PC-3 (cell line): Measurements from ENCODE around the gene TRAF3IP3. TPM values are rescaled to one million over a fixed set of nuclear protein-coding genes. Genes with fewer than 3 reads are reported as not detected.

Experiments
- ATAC-seq: fragments of 200-7000 bp; cut with Tn5 transposase; 2 replicates; pipeline ENCODE4 v1.9.1; 2020; ENCODE audit warnings: mild to moderate bottlenecking, moderate library complexity
- BruUV-seq: library from RNA; stranded (reverse); fragments of 400-500 nt; replicated peaks from 2 replicates; lab custom pipeline; 2021; lab: Mats Ljungman, UMichigan
- CTCF ChIA-PET: fragments of 300-600 bp; sonication (Branson Sonifier 250); formaldehyde crosslinking; loops from one replicate; lab custom pipeline; 2022; ENCODE audit warnings: antibody characterized with exemption; lab: Charles Lee
- POLR2A ChIA-PET: fragments of 300-600 bp; sonication (Branson Sonifier 250); formaldehyde crosslinking; loops from one replicate; lab custom pipeline; 2022; ENCODE audit warnings: antibody characterized with exemption; ENCODE audit not compliant: unreplicated experiment; lab: Charles Lee
- DNase-seq: peaks from one replicate; pipeline ENCODE4 v3.0.0-alpha.2; 2015
- H2AFZ ChIP-seq: fragments of 300-600 bp; sonication (generic); 2 replicates; pipeline ENCODE4 v1.6.0; 2016; ENCODE audit warnings: antibody characterized with exemption, low read length
- H3F3A ChIP-seq: fragments of 300-600 bp; sonication (generic); one replicate; pipeline ENCODE4 v1.6.0; 2017; ENCODE audit warnings: antibody characterized with exemption, low read length, control low read depth, mild to moderate bottlenecking; ENCODE audit not compliant: unreplicated experiment
- H3K27ac ChIP-seq: fragments of 300-600 bp; sonication (generic); 2 replicates; pipeline ENCODE4 v1.5.1; 2016; ENCODE audit warnings: mild to moderate bottlenecking, low read length
- H3K27me3 ChIP-seq: fragments of 300-600 bp; sonication (generic); 2 replicates; pipeline ENCODE4 v1.6.1; 2016; ENCODE audit warnings: low read length, mixed read lengths
- H3K36me3 ChIP-seq: fragments of 300-600 bp; sonication (generic); 2 replicates; pipeline ENCODE4 v1.6.1; 2016; ENCODE audit warnings: low read depth, mixed run types, low read length, mixed read lengths
- H3K4me1 ChIP-seq: fragments of 300-600 bp; sonication (generic); 2 replicates; pipeline ENCODE4 v1.5.1; 2016; ENCODE audit warnings: low read length; ENCODE audit not compliant: insufficient read depth
- H3K4me2 ChIP-seq: fragments of 300-600 bp; sonication (generic); 2 replicates; pipeline ENCODE4 v1.6.0; 2016; ENCODE audit warnings: low read length
- H3K4me3 ChIP-seq: fragments of 300-600 bp; sonication (generic); 2 replicates; pipeline ENCODE4 v1.5.1; 2016; ENCODE audit warnings: mild to moderate bottlenecking, low read length, mixed read lengths
- H3K79me2 ChIP-seq: fragments of 300-600 bp; sonication (generic); 2 replicates; pipeline ENCODE4 v1.6.1; 2017; ENCODE audit warnings: low read length, mixed read lengths
- H3K9ac ChIP-seq: fragments of 300-600 bp; sonication (generic); 2 replicates; pipeline ENCODE4 v1.6.0; 2016; ENCODE audit warnings: mild to moderate bottlenecking, low read length
- H3K9me2 ChIP-seq: fragments of 300-600 bp; sonication (generic); replicated peaks from 2 replicates; pipeline ENCODE4 v1.6.1; 2016; ENCODE audit warnings: mixed run types, low read length, mixed read lengths
- H3K9me3 ChIP-seq: fragments of 300-600 bp; sonication (generic); 2 replicates; pipeline ENCODE4 v1.6.1; 2016; ENCODE audit warnings: low read length, mixed read lengths
- H4K20me1 ChIP-seq: fragments of 300-600 bp; sonication (generic); 2 replicates; pipeline ENCODE4 v1.6.1; 2016; ENCODE audit warnings: low read length, mixed read lengths
- CTCF ChIP-seq: fragments of 300-600 bp; sonication (generic); conservative IDR thresholded peaks from 2 replicates; pipeline ENCODE4 v1.5.1; 2017; ENCODE audit warnings: antibody characterized with exemption, low read depth, mild to moderate bottlenecking, low read length
- EZH2 ChIP-seq: fragments of 300-600 bp; sonication (generic); IDR thresholded peaks from one replicate; pipeline ENCODE4 v1.6.1; 2017; ENCODE audit warnings: antibody characterized with exemption, mild to moderate bottlenecking, low read length; ENCODE audit not compliant: unreplicated experiment
- EZH2phosphoT487 ChIP-seq: fragments of 300-600 bp; sonication (generic); IDR thresholded peaks from 2 replicates; pipeline ENCODE4 v1.6.1; 2018; ENCODE audit warnings: mild to moderate bottlenecking, antibody characterized with exemption, low read length, borderline replicate concordance
- intact Hi-C: fragments of 100-400 bp; cut with micrococcal nuclease; formaldehyde crosslinking; loops from 2 replicates; pipeline ENCODE4 v1.9.0; 2023
- total RNA-seq: library from RNA; depleted of rRNA; stranded (reverse); fragments of >200 nt; gene quantifications from 2 replicates; pipeline ENCODE4 v1.2.3, GENCODE V29; 2014

Gene TRAF3IP3
- total RNA-seq, 1 experiment from 2014 or later, result not detected

GRCh38 chr1:209727785-209728184 lies 28.1 kb upstream of the TRAF3IP3 start:
- Histone ChIP-seq H3K9me3 (no peaks in the 10 kb centered on the region), H3K9me2 (no peaks in the 10 kb centered on the region), H3K27me3 (no peaks in the 10 kb centered on the region), H2AFZ (no peak overlapping the region), H3K79me2 (no peaks in the 10 kb centered on the region), H4K20me1 (no peaks in the 10 kb centered on the region), H3F3A (no peaks in the 10 kb centered on the region), H3K4me1 (no peaks in the 10 kb centered on the region), H3K9ac (no peak overlapping the region), H3K36me3 (no peaks in the 10 kb centered on the region), H3K4me2 (no peak overlapping the region), H3K4me3 (no peak overlapping the region), H3K27ac (no peak overlapping the region)
- no peak for DNase-seq
- no peak for ATAC-seq
- BruUV-seq, result no TSS peak
- intact Hi-C loops, result no loop called here
- TF ChIP-seq EZH2 (no peak), EZH2phosphoT487 (no peak), CTCF (no peak)
- ChIA-PET CTCF (no interaction called here), POLR2A (no interaction called here)

GRCh38 chr1:209728466-209728865 lies 27.4 kb upstream of the TRAF3IP3 start:
- no TSS peak for BruUV-seq
- CTCF ChIA-PET, result no interaction called here
- Histone ChIP-seq H3K4me3 (no peak overlapping the region), H3K27ac (no peak overlapping the region), H3K79me2 (no peaks in the 10 kb centered on the region), H4K20me1 (no peaks in the 10 kb centered on the region), H3K9me2 (no peaks in the 10 kb centered on the region), H3K36me3 (no peaks in the 10 kb centered on the region), H3K4me1 (no peaks in the 10 kb centered on the region), H3K27me3 (no peaks in the 10 kb centered on the region), H3K9ac (no peak overlapping the region), H3F3A (no peaks in the 10 kb centered on the region), H3K9me3 (no peaks in the 10 kb centered on the region), H3K4me2 (no peak overlapping the region), H2AFZ (no peak overlapping the region)
- TF ChIP-seq EZH2, result no peak
- TF ChIP-seq EZH2phosphoT487, result no peak
- no peak for TF ChIP-seq CTCF
- ATAC-seq (no peak), DNase-seq (no peak)
- intact Hi-C loops, result no loop called here
- POLR2A ChIA-PET, result no interaction called here

- intact Hi-C loops, result no loop called here
- CTCF ChIA-PET, result no interaction called here
- ATAC-seq, result no peak
These were observed 26.4 kb upstream of the TRAF3IP3 start for GRCh38 chr1:209729436-209729835.

More at GRCh38 chr1:209729436-209729835, 26.4 kb upstream of the TRAF3IP3 start:
- H3K4me2 ChIP-seq, result no peak overlapping the region
- H3K4me1 ChIP-seq, result no peaks in the 10 kb centered on the region
- no peaks in the 10 kb centered on the region for H3F3A ChIP-seq
- H3K9ac ChIP-seq, result no peak overlapping the region
- H4K20me1 ChIP-seq, result no peaks in the 10 kb centered on the region
- POLR2A ChIA-PET, result no interaction called here
- H3K4me3 ChIP-seq, result no peak overlapping the region
- no peaks in the 10 kb centered on the region for H3K36me3 ChIP-seq
- BruUV-seq, result no TSS peak
- no peaks in the 10 kb centered on the region for H3K9me3 ChIP-seq
- no peaks in the 10 kb centered on the region for H3K27me3 ChIP-seq
- H3K79me2 ChIP-seq, result no peaks in the 10 kb centered on the region
- no peaks in the 10 kb centered on the region for H3K9me2 ChIP-seq
- H2AFZ ChIP-seq, result no peak overlapping the region
- no peak overlapping the region for H3K27ac ChIP-seq
- TF ChIP-seq EZH2 (no peak), CTCF (no peak), EZH2phosphoT487 (no peak)
- DNase-seq, result no peak
